ENCODE data around the gene PCSK1N.
"Not testable (repeated sequence)": the region's sequence is repeated elsewhere in the genome, so short reads cannot be mapped to it uniquely, and the experiment has no call there.

The PCSK1N gene

GRCh38 chrX:48826135-48826875, 9.1 kb downstream of the PCSK1N start, which contains the start of gene ERAS:
TSS of gene ERAS (plus strand) at chrX:48826513. CDS start at chrX:48829124, 2,611 bp downstream.
- Histone ChIP-seq H4K20me1 (ENCODE audit: low read depth, low read length) (no peaks in the 10 kb centered on the region), H2AFZ (ENCODE audit: low read depth, low read length, severe bottlenecking) (no peak within 1 kb of the TSS), H3K27ac (ENCODE audit: low read depth, low read length) (no peak within 1 kb of the TSS), H3K4me3 (ENCODE audit: insufficient read depth, low read length, poor library complexity, severe bottlenecking) (no peak within 1 kb of the TSS), H3K4me2 (ENCODE audit: low read depth, low read length, poor library complexity, severe bottlenecking) (no peak within 1 kb of the TSS), H3K9me2 (replicated peaks; ENCODE audit: insufficient read depth, low read length) (no peaks in the 10 kb centered on the region), H3K27me3 (ENCODE audit: low read length) (no peaks in the 10 kb centered on the region), H3K79me2 (ENCODE audit: insufficient read depth, low read length) (no peaks in the 10 kb centered on the region), H3F3A (ENCODE audit: insufficient read depth) (no peaks in the 10 kb centered on the region), H3K9ac (ENCODE audit: low read length) (no peak within 1 kb of the TSS), H3K36me3 (ENCODE audit: low read length) (no peaks in the 10 kb centered on the region), H3K9me3 (ENCODE audit: insufficient read depth, low read length) (no peaks in the 10 kb centered on the region)
- TF ChIP-seq CTCF (IDR thresholded peaks at IDR 0.05; ENCODE audit: insufficient read depth, low read length, poor library complexity, severe bottlenecking) = no peak
- no peak for TF ChIP-seq EZH2phosphoT487 (conservative IDR thresholded peaks at IDR 0.05; ENCODE audit: low read length)

DNA sequence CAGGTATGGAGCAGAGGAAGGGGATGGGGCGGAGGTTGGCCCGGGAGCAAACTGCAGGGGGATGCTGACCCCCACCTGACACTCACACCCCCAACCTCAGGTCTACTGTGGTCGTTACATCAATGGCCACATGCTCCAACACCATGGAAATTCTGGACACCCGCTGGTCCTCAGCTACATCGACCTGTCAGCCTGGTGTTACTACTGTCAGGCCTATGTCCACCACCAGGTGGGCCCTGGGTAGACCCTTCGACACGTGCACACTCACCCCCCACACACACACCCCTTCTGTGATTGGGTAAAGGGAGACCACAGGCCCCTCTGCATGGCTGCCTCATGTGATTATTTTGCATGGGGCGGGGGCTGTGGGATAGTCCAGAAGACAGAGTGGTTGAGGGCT, 11.3 kb downstream of the PCSK1N start:
- Histone ChIP-seq H3K9ac (ENCODE audit: low read length) (no peak overlapping the region), H2AFZ (ENCODE audit: low read depth, low read length, severe bottlenecking) (no peak overlapping the region), H3K4me2 (ENCODE audit: low read depth, low read length, poor library complexity, severe bottlenecking) (no peak overlapping the region), H3K36me3 (ENCODE audit: low read length) (no peaks in the 10 kb centered on the region), H4K20me1 (ENCODE audit: low read depth, low read length) (no peaks in the 10 kb centered on the region), H3K79me2 (ENCODE audit: insufficient read depth, low read length) (no peaks in the 10 kb centered on the region), H3K27ac (ENCODE audit: low read depth, low read length) (no peak overlapping the region), H3K27me3 (ENCODE audit: low read length) (no peaks in the 10 kb centered on the region), H3F3A (ENCODE audit: insufficient read depth) (no peaks in the 10 kb centered on the region), H3K9me3 (ENCODE audit: insufficient read depth, low read length) (no peaks in the 10 kb centered on the region), H3K9me2 (replicated peaks; ENCODE audit: insufficient read depth, low read length) (no peaks in the 10 kb centered on the region), H3K4me3 (ENCODE audit: insufficient read depth, low read length, poor library complexity, severe bottlenecking) (no peak overlapping the region)
- TF ChIP-seq EZH2phosphoT487 (conservative IDR thresholded peaks at IDR 0.05; ENCODE audit: low read length) (no peak), CTCF (IDR thresholded peaks at IDR 0.05; ENCODE audit: insufficient read depth, low read length, poor library complexity, severe bottlenecking) (no peak)

- H3K36me3 ChIP-seq (ENCODE audit: low read length) = no peaks in the 10 kb centered on the region
- H2AFZ ChIP-seq (ENCODE audit: low read depth, low read length, severe bottlenecking) = no peak overlapping the region
- TF ChIP-seq CTCF (IDR thresholded peaks at IDR 0.05; ENCODE audit: insufficient read depth, low read length, poor library complexity, severe bottlenecking) = no peak
- TF ChIP-seq EZH2phosphoT487 (conservative IDR thresholded peaks at IDR 0.05; ENCODE audit: low read length) = no peak
- H3K9ac ChIP-seq (ENCODE audit: low read length) = no peak overlapping the region
- H4K20me1 ChIP-seq (ENCODE audit: low read depth, low read length) = no peaks in the 10 kb centered on the region
- H3K4me3 ChIP-seq (ENCODE audit: insufficient read depth, low read length, poor library complexity, severe bottlenecking) = no peak overlapping the region
- H3K9me3 ChIP-seq (ENCODE audit: insufficient read depth, low read length) = no peaks in the 10 kb centered on the region
- H3K27ac ChIP-seq (ENCODE audit: low read depth, low read length) = no peak overlapping the region
- H3K27me3 ChIP-seq (ENCODE audit: low read length) = no peaks in the 10 kb centered on the region
- no peaks in the 10 kb centered on the region for H3F3A ChIP-seq (ENCODE audit: insufficient read depth)
- H3K9me2 ChIP-seq (replicated peaks; ENCODE audit: insufficient read depth, low read length) = no peaks in the 10 kb centered on the region
- H3K4me2 ChIP-seq (ENCODE audit: low read depth, low read length, poor library complexity, severe bottlenecking) = no peak overlapping the region
- H3K79me2 ChIP-seq (ENCODE audit: insufficient read depth, low read length) = no peaks in the 10 kb centered on the region
Observed at GRCh38 chrX:48823053-48823452, 12.4 kb downstream of the PCSK1N start.

DNA sequence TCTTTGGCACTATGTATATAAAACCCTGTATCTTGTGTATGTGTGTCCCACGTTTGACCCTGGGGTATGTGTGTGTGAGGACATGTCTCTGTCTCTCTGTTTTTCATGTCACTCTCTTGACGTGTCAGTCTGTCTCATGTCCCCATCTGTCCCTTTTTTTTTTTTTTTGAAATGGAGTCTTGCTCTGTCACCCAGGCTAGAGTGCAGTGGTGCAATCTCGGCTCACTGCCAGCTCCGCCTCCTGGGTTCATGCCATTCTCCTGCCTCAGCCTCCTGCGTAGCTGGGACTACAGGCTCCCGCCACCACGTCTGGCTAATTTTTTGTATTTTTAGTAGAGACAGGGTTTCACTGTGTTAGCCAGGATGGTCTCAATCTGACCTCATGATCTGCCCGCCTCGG, 16.0 kb downstream of the PCSK1N start:
- H2AFZ ChIP-seq (ENCODE audit: low read depth, low read length, severe bottlenecking); H4K20me1 ChIP-seq (ENCODE audit: low read depth, low read length); H3K27ac ChIP-seq (ENCODE audit: low read depth, low read length); H3K36me3 ChIP-seq (ENCODE audit: low read length); H3K79me2 ChIP-seq (ENCODE audit: insufficient read depth, low read length); H3K9ac ChIP-seq (ENCODE audit: low read length); H3K4me3 ChIP-seq (ENCODE audit: insufficient read depth, low read length, poor library complexity, severe bottlenecking); H3F3A ChIP-seq (ENCODE audit: insufficient read depth); H3K27me3 ChIP-seq (ENCODE audit: low read length); H3K9me2 ChIP-seq (replicated peaks; ENCODE audit: insufficient read depth, low read length); H3K4me2 ChIP-seq (ENCODE audit: low read depth, low read length, poor library complexity, severe bottlenecking); H3K9me3 ChIP-seq (ENCODE audit: insufficient read depth, low read length): not testable (repeated sequence)

All from SU-DHL-6 (cell line).